ENCODE results near the gene ZFPM1. TPM values are rescaled to one million over a fixed set of nuclear protein-coding genes. Genes with fewer than 3 reads are reported as not detected.

Gene ZFPM1
- total RNA-seq, 1 experiment from 2014 or later, result 14.6 TPM

- ChIA-PET POLR2A (no interaction called here), CTCF (no interaction called here), RAD21 (ENCODE audit: low non-redundant PET in 1 of 2, low total read pairs in 2 of 2, uncharacterized antibody in 2 of 2, unreplicated experiment in 2 of 2) (no interaction called here)
- intact Hi-C loops (cut with micrococcal nuclease), result no loop called here
- ATAC-seq, result no peak
- Histone ChIP-seq H3K79me2 (ENCODE audit: insufficient read depth, low read length) (no peaks in the 10 kb centered on the region), H3K4me2 (ENCODE audit: low read length) (no peak overlapping the region), H3K9me2 (ENCODE audit: insufficient read depth) (no peaks in the 10 kb centered on the region), H3K9me3 (ENCODE audit: control insufficient read depth in 1 of 2, insufficient read depth in 1 of 2, low read depth in 1 of 2, low read length in 2 of 2) (no peaks in the 10 kb centered on the region), H3K4me3 (replicated peaks in 1 of 2; ENCODE audit: low read depth in 1 of 2, low read length in 2 of 2) (no peak overlapping the region), H3K27ac (ENCODE audit: low read depth, low read length) (no peak overlapping the region), H4K20me1 (ENCODE audit: insufficient read depth) (no peaks in the 10 kb centered on the region), H3K4me1 (ENCODE audit: control insufficient read depth in 1 of 2, insufficient read depth in 2 of 2, low read length in 2 of 2) (no peaks in the 10 kb centered on the region), H3K9ac (ENCODE audit: low read length) (no peak overlapping the region), H2AFZ (ENCODE audit: low read depth, low read length, poor library complexity, severe bottlenecking) (no peak overlapping the region), H3K27me3 (ENCODE audit: insufficient read depth, low read length) (no peaks in the 10 kb centered on the region), H3K36me3 (ENCODE audit: control insufficient read depth in 1 of 2, insufficient read depth in 2 of 2, low read length in 2 of 2) (no peaks in the 10 kb centered on the region)
- no peak for DNase-seq (ENCODE audit: low read depth, low spot score)
- TF ChIP-seq ZNF274 (IDR thresholded peaks at IDR 0.05; ENCODE audit: low read depth, low read length), result no peak
- no TSS peak for BruUV-seq (replicated peaks)
These were observed 22.9 kb upstream of the ZFPM1 start for GRCh38 chr16:88430185-88430523.

GRCh38 chr16:88430524-88431446 lies 22.3 kb upstream of the ZFPM1 start:
- no peak overlapping the region for H3K27ac ChIP-seq (ENCODE audit: low read depth, low read length)
- POLR2A ChIA-PET, result no interaction called here
- ATAC-seq (no peak), DNase-seq (ENCODE audit: low read depth, low spot score) (no peak)
- RAD21 ChIA-PET (ENCODE audit: low non-redundant PET in 1 of 2, low total read pairs in 2 of 2, uncharacterized antibody in 2 of 2, unreplicated experiment in 2 of 2), result no interaction called here
- H3K9me3 ChIP-seq (ENCODE audit: control insufficient read depth in 1 of 2, insufficient read depth in 1 of 2, low read depth in 1 of 2, low read length in 2 of 2), result no peaks in the 10 kb centered on the region
- no peak overlapping the region for H3K9ac ChIP-seq (ENCODE audit: low read length)
- CTCF ChIA-PET, result no interaction called here
- TF ChIP-seq SRF (IDR thresholded peaks at IDR 0.05; ENCODE audit: low read depth) (no peak), POLR2AphosphoS5 (IDR thresholded peaks at IDR 0.05; ENCODE audit: low read depth, low read length) (peak; percentile 7; the same call in 1 of the 2 replicates)
- no peak overlapping the region for H2AFZ ChIP-seq (ENCODE audit: low read depth, low read length, poor library complexity, severe bottlenecking)
- no peaks in the 10 kb centered on the region for H3K36me3 ChIP-seq (ENCODE audit: control insufficient read depth in 1 of 2, insufficient read depth in 2 of 2, low read length in 2 of 2)
- no peaks in the 10 kb centered on the region for H3K9me2 ChIP-seq (ENCODE audit: insufficient read depth)
- no peaks in the 10 kb centered on the region for H3K4me1 ChIP-seq (ENCODE audit: control insufficient read depth in 1 of 2, insufficient read depth in 2 of 2, low read length in 2 of 2)
- no peak overlapping the region for H3K4me2 ChIP-seq (ENCODE audit: low read length)
- intact Hi-C loops (cut with micrococcal nuclease), result no loop called here
- H4K20me1 ChIP-seq (ENCODE audit: insufficient read depth), result no peaks in the 10 kb centered on the region
- H3K27me3 ChIP-seq (ENCODE audit: insufficient read depth, low read length), result no peaks in the 10 kb centered on the region
- H3K4me3 ChIP-seq (replicated peaks in 1 of 2; ENCODE audit: low read depth in 1 of 2, low read length in 2 of 2), result no peak overlapping the region
- no TSS peak for BruUV-seq (replicated peaks)
- H3K79me2 ChIP-seq (ENCODE audit: insufficient read depth, low read length), result no peaks in the 10 kb centered on the region

All from HCT116 (cell line).